D721Med (cell line): ENCODE data around the gene L3MBTL3.

Experiments used
- DNase-seq: peaks from one replicate; pipeline ENCODE4 v3.0.0; 2011; ENCODE audit warnings: low spot score; ENCODE audit not compliant: insufficient read length
- FAIRE-seq: peaks from 2 replicates; lab custom pipeline; 2011; peaks lifted over from hg19 to GRCh38; lab: Jason Lieb, UNC
- TF ChIP-seq, protein P1 (sequence below): IDR thresholded peaks from 2 replicates; pipeline ENCODE4 v1.5.1; 2012; ENCODE audit warnings: mild to moderate bottlenecking, control low read depth; ENCODE audit not compliant: insufficient read depth; ENCODE audit errors: missing control alignments

The L3MBTL3 gene

DNA sequence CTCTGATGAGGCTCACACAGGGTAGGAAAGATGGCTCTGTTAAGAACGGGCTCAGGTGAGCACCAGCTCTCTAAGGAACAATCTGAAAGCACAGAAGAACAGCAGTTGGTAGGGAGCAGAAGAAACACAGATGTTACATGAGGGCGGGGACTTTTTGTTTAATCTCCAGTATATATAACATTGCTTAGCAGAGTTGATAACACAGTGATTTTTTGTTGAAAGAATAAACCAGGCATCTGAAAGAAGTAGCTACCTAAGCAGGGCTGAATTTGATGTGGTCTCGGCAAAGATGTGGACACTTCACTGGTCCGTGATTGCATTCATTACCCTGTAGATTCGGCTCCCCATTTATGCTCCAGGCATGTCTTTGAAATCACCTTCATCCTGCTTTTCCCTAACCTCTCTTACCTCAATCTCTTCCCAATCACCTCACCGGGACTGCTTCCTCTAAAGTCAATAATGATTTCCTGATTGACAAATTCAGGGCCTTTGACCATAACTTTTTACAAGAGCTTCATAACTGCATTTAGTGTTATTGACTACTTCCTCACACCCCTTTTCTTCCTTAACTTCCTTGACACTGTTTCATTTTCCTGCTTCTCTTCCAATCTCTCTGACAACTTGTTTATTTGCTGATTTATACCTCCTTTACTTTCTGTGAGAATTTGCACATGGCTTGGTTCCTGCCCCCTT, 170.0 kb downstream of the L3MBTL3 start:
- TF ChIP-seq, protein P1, sequence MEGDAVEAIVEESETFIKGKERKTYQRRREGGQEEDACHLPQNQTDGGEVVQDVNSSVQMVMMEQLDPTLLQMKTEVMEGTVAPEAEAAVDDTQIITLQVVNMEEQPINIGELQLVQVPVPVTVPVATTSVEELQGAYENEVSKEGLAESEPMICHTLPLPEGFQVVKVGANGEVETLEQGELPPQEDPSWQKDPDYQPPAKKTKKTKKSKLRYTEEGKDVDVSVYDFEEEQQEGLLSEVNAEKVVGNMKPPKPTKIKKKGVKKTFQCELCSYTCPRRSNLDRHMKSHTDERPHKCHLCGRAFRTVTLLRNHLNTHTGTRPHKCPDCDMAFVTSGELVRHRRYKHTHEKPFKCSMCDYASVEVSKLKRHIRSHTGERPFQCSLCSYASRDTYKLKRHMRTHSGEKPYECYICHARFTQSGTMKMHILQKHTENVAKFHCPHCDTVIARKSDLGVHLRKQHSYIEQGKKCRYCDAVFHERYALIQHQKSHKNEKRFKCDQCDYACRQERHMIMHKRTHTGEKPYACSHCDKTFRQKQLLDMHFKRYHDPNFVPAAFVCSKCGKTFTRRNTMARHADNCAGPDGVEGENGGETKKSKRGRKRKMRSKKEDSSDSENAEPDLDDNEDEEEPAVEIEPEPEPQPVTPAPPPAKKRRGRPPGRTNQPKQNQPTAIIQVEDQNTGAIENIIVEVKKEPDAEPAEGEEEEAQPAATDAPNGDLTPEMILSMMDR: no peak
- FAIRE-seq: no peak
- no peak for DNase-seq

DNA sequence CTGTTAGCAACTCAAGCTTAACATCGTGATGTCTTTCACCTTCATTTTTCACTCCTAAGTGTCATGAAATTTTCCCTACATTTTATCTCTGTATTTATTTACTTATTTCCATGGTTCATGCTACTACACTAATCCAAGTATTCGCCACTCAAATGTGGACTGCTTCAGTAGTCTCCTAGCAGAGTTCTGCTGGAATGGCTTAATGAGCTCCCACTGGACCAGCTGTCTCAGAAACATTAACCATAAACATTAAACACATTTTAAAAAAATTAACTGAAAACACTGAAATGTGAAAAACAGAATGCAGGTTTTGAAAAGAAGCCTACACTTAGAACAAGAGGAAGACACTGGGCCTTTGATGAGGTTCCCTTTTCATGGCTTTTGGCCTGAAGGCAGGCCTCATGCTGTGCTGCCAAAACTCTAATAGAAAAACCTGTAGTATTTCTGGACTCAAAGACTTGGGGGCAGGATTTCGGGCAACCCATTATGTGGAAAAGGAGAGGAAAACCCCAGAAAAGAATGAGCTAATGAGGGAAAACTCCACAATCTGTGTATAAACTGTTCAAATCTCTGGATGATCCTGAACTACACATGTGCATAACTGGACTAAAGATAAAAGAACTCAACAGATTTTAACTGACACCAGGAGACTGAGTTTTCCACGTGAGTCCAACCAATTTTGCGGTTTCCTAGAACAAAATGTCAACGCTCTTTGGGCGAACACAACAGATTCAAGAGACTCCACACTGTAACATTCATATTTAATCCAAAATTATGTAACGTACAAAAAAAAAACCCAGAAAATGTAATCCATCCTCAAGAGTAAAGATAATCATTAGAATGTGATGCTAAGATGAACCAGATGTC, 171.4 kb downstream of the L3MBTL3 start:
- TF ChIP-seq, protein P1: no peak
- no peak for FAIRE-seq
- DNase-seq: no peak
